NCI-H2029 treated with DMSO at 0.1 percent for 48 hours (cell line): ENCODE measurements around the gene EGR4.

Source experiments
- DNase-seq: peaks from one replicate; lab custom pipeline; 2025; lab: John Stamatoyannopoulos, UW

EGR4 gene

GRCh38 chr2:73250872-73251846 is 42.2 kb downstream of the EGR4 start:
- DNase-seq, result peak; percentile 5

DNA sequence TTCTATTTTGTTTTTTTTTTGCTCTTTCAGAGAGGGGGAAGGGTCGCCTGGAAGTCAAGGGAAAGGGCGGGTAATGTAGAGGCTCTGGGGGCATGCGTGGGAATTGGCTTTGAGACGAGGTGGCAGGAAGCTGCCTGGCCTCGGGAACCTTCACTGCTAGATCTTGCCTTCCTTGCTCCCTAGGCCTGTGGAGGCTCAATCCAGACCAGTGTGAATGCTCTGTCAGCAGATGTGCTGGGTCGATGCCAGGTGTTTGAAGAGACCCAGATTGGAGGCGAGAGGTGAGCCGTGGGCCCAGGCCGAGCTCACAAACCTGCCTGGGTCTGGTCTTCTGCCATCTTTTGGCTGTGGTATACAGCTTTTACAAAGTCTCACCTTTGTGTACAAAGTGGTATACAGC is 43.7 kb downstream of the EGR4 start:
- DNase-seq, result no peak

GRCh38 chr2:73246850-73247249 is 46.5 kb downstream of the EGR4 start:
- DNase-seq, result no peak

GRCh38 chr2:73244580-73244979 is 48.8 kb downstream of the EGR4 start:
- DNase-seq, result no peak

DNA sequence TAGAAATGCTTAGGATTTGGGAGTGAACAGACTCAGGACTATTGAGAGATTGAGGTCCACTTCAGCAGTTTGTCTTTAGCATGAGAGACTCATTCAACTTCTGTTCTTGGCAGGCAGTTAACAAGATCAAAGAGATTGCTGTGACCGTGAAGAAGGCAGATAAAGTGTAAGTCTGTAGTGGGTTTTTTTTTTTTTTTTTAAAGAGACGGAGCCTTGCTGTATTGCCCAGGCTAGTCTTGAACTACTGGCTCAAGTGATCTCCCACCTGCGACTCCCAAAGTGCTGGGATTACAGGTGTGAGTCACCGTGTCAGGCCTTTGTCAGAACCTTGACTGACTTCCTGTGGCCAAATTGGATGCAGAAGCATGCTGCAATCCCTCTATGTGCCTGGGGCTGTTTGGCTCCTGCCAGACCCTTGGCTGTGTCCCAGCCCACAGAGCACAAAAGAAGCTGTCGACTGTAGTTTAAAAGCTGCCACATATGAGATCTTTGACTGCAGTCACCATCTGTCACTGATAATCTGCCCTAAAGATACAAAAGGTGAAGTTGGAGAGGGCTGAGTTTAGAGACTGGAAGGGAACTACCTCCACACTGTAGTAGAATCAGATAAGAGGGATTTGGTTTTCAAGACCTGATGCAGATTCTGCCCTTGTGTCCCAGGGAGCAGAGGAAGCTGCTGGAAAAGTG is 49.3 kb downstream of the EGR4 start:
- DNase-seq, result no peak
